ENCODE results near the gene ITGA2. TPM values are rescaled to one million over a fixed set of nuclear protein-coding genes. Genes with fewer than 3 reads are reported as not detected.

The ITGA2 gene
- total RNA-seq, 1 experiment from 2014 or later, result 36.6 TPM

DNA sequence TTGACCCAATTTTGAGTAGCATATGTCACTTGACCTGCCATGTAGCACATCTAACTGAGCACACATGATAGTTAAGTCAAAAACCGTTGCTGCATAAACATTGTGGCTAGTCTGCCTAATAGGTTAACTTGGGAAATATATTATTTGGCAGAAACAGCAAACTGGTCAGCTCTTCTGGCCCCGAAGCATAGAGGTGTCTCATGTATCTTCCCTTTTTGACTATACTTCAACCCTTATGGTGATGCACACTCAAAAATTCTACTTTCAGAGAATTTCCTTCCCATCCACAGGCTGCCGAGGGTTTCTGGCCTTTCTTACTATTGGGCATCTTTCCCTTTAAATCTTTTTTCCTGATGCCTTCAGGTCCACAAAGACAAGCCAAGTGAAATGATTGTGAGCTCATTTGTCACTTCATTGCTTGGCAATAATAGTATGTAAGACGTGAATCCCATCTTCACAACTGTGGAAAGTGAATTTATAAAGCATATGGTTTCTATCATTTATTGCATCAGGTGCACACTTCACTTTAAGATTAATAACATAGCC, 79.2 kb downstream of the ITGA2 start:
- intact Hi-C loops (cut with micrococcal nuclease), result no loop called here
- no peaks in the 10 kb centered on the region for H3K27me3 ChIP-seq (ENCODE audit: insufficient read depth, low read length)
- H2AFZ ChIP-seq (ENCODE audit: low read depth, low read length, poor library complexity, severe bottlenecking), result no peak overlapping the region
- no peaks in the 10 kb centered on the region for H3K4me1 ChIP-seq (ENCODE audit: control insufficient read depth in 1 of 2, insufficient read depth in 2 of 2, low read length in 2 of 2)
- no TSS peak for BruUV-seq (replicated peaks)
- peaks cover 17 to 62% of the 10 kb centered on the region in 2 experiments; a peak in 3 of 4 replicates for H3K36me3 ChIP-seq (ENCODE audit: control insufficient read depth in 1 of 2, insufficient read depth in 2 of 2, low read length in 2 of 2)
- ChIA-PET RAD21 (ENCODE audit: low non-redundant PET in 1 of 2, low total read pairs in 2 of 2, uncharacterized antibody in 2 of 2, unreplicated experiment in 2 of 2) (no interaction called here), CTCF (no interaction called here), POLR2A (no interaction called here)
- no peak overlapping the region for H3K9ac ChIP-seq (ENCODE audit: low read length)
- no peak overlapping the region for H3K4me2 ChIP-seq (ENCODE audit: low read length)
- TF ChIP-seq EZH2 (IDR thresholded peaks at IDR 0.05) (no peak), FOSL1 (IDR thresholded peaks at IDR 0.05; ENCODE audit: low read depth) (no peak), SIN3A (IDR thresholded peaks at IDR 0.05; ENCODE audit: low read depth) (no peak), ZNF274 (IDR thresholded peaks at IDR 0.05; ENCODE audit: low read depth, low read length) (no peak), EGR1 (IDR thresholded peaks at IDR 0.05; ENCODE audit: low read depth) (no peak), POLR2A (IDR thresholded peaks at IDR 0.05; ENCODE audit: borderline replicate concordance, extremely low read depth, insufficient read depth, insufficient read length) (no peak), ZFX (IDR thresholded peaks at IDR 0.05) (no peak), CEBPB (IDR thresholded peaks at IDR 0.05; ENCODE audit: low read depth) (no peak), JUND (IDR thresholded peaks at IDR 0.05) (no peak)
- DNase-seq (ENCODE audit: low read depth, low spot score) (no peak), ATAC-seq (no peak)
- no peaks in the 10 kb centered on the region for H3K9me3 ChIP-seq (ENCODE audit: control insufficient read depth in 1 of 2, insufficient read depth in 1 of 2, low read depth in 1 of 2, low read length in 2 of 2)
- H4K20me1 ChIP-seq (ENCODE audit: insufficient read depth), result no peaks in the 10 kb centered on the region
- H3K27ac ChIP-seq (ENCODE audit: low read depth, low read length), result no peak overlapping the region
- H3K4me3 ChIP-seq (replicated peaks in 1 of 2; ENCODE audit: low read depth in 1 of 2, low read length in 2 of 2), result no peak overlapping the region
- no peaks in the 10 kb centered on the region for H3K79me2 ChIP-seq (ENCODE audit: insufficient read depth, low read length)
- no peaks in the 10 kb centered on the region for H3K9me2 ChIP-seq (ENCODE audit: insufficient read depth)

DNA sequence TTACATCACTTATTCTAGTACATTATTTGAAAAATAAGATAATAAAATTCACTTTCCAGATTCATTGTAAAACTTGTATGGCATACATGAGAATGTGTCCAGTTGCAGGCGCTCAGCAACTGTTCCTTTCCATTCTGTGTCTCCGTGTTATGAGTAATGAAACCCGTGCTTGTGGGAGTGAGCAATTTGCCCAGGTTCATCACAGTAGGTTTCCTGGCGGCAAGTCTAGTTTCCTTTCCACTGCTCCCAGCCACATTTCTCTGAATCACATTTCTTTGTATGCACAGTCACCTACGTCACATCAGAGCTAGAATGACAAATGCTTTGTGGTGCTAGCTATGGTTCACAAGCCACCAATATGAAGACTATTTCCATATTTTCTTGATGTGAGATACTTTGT, 80.5 kb downstream of the ITGA2 start:
- POLR2A ChIA-PET, result no interaction called here
- DNase-seq (ENCODE audit: low read depth, low spot score), result no peak
- Histone ChIP-seq H3K4me1 (ENCODE audit: control insufficient read depth in 1 of 2, insufficient read depth in 2 of 2, low read length in 2 of 2) (no peaks in the 10 kb centered on the region), H3K36me3 (ENCODE audit: control insufficient read depth in 1 of 2, insufficient read depth in 2 of 2, low read length in 2 of 2) (peaks cover 18 to 65% of the 10 kb centered on the region in 2 experiments; a peak in 3 of 4 replicates), H3K4me3 (replicated peaks in 1 of 2; ENCODE audit: low read depth in 1 of 2, low read length in 2 of 2) (no peak overlapping the region), H3K9me3 (ENCODE audit: control insufficient read depth in 1 of 2, insufficient read depth in 1 of 2, low read depth in 1 of 2, low read length in 2 of 2) (no peaks in the 10 kb centered on the region), H4K20me1 (ENCODE audit: insufficient read depth) (no peaks in the 10 kb centered on the region), H3K4me2 (ENCODE audit: low read length) (no peak overlapping the region), H3K79me2 (ENCODE audit: insufficient read depth, low read length) (no peaks in the 10 kb centered on the region), H3K27me3 (ENCODE audit: insufficient read depth, low read length) (no peaks in the 10 kb centered on the region), H2AFZ (ENCODE audit: low read depth, low read length, poor library complexity, severe bottlenecking) (no peak overlapping the region), H3K27ac (ENCODE audit: low read depth, low read length) (no peak overlapping the region), H3K9ac (ENCODE audit: low read length) (no peak overlapping the region), H3K9me2 (ENCODE audit: insufficient read depth) (no peaks in the 10 kb centered on the region)
- CTCF ChIA-PET, result no interaction called here
- intact Hi-C loops (cut with micrococcal nuclease), result no loop called here
- RAD21 ChIA-PET (ENCODE audit: low non-redundant PET in 1 of 2, low total read pairs in 2 of 2, uncharacterized antibody in 2 of 2, unreplicated experiment in 2 of 2), result no interaction called here
- TF ChIP-seq RAD21 (IDR thresholded peaks at IDR 0.05; ENCODE audit: low read depth), result no peak
- no peak for TF ChIP-seq CBX3 (IDR thresholded peaks at IDR 0.05; ENCODE audit: low read depth)
- no peak for TF ChIP-seq SP1 (IDR thresholded peaks at IDR 0.05; ENCODE audit: low read depth)
- TF ChIP-seq, protein P1, sequence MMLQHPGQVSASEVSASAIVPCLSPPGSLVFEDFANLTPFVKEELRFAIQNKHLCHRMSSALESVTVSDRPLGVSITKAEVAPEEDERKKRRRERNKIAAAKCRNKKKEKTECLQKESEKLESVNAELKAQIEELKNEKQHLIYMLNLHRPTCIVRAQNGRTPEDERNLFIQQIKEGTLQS (IDR thresholded peaks at IDR 0.05), result no peak
- TF ChIP-seq EGR1 (IDR thresholded peaks at IDR 0.05; ENCODE audit: low read depth), result no peak
- TF ChIP-seq EZH2 (IDR thresholded peaks at IDR 0.05), result no peak
- no peak for TF ChIP-seq ELF1 (IDR thresholded peaks at IDR 0.05; ENCODE audit: borderline replicate concordance, low read depth)
- TF ChIP-seq, protein P2, sequence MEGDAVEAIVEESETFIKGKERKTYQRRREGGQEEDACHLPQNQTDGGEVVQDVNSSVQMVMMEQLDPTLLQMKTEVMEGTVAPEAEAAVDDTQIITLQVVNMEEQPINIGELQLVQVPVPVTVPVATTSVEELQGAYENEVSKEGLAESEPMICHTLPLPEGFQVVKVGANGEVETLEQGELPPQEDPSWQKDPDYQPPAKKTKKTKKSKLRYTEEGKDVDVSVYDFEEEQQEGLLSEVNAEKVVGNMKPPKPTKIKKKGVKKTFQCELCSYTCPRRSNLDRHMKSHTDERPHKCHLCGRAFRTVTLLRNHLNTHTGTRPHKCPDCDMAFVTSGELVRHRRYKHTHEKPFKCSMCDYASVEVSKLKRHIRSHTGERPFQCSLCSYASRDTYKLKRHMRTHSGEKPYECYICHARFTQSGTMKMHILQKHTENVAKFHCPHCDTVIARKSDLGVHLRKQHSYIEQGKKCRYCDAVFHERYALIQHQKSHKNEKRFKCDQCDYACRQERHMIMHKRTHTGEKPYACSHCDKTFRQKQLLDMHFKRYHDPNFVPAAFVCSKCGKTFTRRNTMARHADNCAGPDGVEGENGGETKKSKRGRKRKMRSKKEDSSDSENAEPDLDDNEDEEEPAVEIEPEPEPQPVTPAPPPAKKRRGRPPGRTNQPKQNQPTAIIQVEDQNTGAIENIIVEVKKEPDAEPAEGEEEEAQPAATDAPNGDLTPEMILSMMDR (IDR thresholded peaks at IDR 0.05 in 2 of 3, conservative IDR thresholded peaks at IDR 0.05 in 1 of 3; ENCODE audit: borderline replicate concordance in 1 of 3, insufficient read depth in 1 of 3, low read depth in 2 of 3, low read length in 2 of 3), result no peak
- no peak for TF ChIP-seq SRF (IDR thresholded peaks at IDR 0.05; ENCODE audit: low read depth)
- TF ChIP-seq, protein P3, sequence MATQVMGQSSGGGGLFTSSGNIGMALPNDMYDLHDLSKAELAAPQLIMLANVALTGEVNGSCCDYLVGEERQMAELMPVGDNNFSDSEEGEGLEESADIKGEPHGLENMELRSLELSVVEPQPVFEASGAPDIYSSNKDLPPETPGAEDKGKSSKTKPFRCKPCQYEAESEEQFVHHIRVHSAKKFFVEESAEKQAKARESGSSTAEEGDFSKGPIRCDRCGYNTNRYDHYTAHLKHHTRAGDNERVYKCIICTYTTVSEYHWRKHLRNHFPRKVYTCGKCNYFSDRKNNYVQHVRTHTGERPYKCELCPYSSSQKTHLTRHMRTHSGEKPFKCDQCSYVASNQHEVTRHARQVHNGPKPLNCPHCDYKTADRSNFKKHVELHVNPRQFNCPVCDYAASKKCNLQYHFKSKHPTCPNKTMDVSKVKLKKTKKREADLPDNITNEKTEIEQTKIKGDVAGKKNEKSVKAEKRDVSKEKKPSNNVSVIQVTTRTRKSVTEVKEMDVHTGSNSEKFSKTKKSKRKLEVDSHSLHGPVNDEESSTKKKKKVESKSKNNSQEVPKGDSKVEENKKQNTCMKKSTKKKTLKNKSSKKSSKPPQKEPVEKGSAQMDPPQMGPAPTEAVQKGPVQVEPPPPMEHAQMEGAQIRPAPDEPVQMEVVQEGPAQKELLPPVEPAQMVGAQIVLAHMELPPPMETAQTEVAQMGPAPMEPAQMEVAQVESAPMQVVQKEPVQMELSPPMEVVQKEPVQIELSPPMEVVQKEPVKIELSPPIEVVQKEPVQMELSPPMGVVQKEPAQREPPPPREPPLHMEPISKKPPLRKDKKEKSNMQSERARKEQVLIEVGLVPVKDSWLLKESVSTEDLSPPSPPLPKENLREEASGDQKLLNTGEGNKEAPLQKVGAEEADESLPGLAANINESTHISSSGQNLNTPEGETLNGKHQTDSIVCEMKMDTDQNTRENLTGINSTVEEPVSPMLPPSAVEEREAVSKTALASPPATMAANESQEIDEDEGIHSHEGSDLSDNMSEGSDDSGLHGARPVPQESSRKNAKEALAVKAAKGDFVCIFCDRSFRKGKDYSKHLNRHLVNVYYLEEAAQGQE (IDR thresholded peaks at IDR 0.05; ENCODE audit: low read depth), result no peak
- no peak for TF ChIP-seq TCF7L2 (IDR thresholded peaks at IDR 0.05; ENCODE audit: borderline replicate concordance, extremely low read depth, insufficient read depth, insufficient read length)
- ATAC-seq, result no peak
- BruUV-seq (replicated peaks), result no TSS peak
